Activated gamma-delta T cell treated with Interleukin-2 at 50 U/mL for 16 hours (primary cell): ENCODE results near the gene GRID1.
"Not testable (repeated sequence)": the region's sequence is repeated elsewhere in the genome, so short reads cannot be mapped to it uniquely, and the experiment has no call there.

Source experiments
- DNase-seq: peaks from one replicate; pipeline ENCODE4 v3.0.0-alpha.2; 2020

Gene GRID1

DNA sequence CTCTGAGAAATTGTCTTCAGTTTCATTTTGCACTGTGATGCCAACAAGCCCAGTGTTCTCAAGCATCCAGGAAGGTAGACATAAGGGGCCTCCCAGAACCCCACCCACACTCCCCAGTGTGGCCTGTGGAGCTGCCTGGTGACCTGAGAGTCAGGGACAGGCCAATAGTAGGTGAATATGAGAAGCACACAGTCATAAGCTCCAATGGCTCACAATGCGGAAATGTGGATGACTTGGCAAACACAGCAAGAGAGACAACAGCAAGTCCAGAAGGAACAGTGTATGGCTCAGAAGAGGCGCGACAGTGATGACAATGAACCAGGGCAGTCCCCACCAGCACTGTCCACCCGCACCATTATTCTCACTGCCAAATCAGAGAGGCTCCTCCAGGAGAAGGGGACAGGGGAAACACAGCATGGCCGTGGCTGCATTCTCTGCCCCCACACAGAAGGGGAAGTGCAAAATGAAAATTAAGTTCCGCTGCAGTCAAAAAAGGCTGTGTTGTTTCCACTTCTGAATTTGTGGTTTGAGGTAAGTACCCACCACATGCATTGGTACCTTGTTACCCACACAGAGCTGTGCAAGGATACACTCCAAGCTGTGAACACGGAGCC lies 419.8 kb downstream of the GRID1 start:
- DNase-seq, result no peak

DNA sequence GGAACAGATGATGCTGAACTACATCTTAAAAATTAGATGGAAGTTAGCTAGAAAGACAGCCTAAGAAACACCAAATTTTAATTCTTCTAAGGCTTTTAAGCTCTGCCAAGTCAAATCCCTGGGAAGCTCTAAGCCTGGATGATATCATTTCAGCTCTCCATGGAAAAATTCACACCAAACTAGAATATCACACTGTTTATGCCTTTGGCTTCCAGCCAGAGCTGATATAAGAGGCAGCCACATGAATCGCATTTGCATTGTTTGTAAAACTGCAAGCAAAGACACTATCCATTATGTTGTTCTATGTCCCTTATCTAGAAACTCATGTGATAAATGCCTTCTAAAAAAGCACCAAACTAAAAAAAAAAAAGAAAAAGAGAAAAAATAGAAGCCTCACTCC lies 430.4 kb downstream of the GRID1 start:
- DNase-seq, result no peak

DNA sequence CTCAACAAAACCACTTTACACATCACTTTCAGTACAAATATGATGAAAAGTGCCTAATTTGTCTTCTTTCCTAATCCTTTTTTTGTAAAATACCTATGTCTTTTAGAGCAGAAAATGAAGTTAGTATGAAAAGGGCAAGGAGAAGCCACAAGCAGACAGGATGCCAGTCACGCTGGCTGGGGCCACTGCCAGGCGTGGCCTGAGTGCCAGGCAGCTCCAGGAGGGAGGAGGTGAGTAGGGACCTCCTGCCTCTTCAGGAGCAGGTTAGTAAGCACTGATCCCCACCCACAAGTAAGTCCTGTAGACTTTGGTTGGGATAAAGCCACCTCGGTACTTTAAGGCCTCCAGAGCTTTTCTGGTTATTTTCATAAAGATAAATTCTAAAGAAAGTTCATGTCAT lies 432.0 kb downstream of the GRID1 start:
- no peak for DNase-seq

DNA sequence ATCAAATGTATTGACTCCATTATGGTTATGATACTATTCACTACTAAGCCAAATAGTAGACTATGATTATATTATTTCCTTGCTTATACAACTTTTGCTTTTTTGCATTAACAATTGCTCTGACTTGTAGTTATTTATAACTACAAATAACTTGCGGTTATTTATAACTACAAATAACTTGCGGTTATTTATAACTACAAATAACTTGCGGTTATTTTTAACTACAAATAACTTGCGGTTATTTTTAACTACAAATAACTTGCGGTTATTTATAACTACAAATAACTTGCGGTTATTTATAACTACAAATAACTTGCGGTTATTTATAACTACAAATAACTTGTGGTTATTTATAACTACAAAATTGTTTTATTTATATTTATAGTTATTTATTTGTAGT lies 436.6 kb downstream of the GRID1 start:
- not testable (repeated sequence) for DNase-seq

DNA sequence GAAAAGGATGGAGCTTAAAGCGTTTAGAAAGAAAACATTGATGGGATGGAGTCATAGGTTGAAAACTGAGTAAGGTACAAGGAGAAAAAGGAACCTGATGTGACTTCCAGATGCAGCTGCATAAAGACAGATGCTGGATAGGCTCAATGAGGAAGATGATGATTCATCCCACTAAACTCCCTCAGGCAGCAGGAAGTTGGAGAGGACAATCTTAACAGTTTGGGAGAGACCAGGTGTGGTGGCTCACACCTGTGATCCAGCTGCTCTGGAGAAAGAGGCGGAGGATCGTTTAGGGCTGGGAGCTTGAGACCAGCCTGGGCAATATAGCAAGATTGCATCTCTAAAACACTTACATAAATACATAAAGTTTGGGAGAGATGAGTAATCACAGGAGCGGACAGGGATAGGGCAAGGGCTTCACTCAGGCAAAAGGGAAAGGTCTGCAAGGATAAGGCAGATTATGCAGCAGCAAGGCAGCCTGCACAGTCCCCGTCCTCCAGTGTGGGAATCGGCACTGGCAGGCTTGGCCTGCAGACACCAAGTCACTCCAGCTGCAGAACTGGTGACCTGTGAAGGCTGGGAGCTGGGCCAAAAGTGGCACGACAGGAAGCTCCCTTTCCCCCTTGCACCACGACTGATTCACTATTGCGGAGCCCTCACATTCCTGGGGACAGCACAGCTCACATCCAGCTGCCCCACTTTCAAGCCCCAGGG lies 438.5 kb downstream of the GRID1 start:
- no peak for DNase-seq

DNA sequence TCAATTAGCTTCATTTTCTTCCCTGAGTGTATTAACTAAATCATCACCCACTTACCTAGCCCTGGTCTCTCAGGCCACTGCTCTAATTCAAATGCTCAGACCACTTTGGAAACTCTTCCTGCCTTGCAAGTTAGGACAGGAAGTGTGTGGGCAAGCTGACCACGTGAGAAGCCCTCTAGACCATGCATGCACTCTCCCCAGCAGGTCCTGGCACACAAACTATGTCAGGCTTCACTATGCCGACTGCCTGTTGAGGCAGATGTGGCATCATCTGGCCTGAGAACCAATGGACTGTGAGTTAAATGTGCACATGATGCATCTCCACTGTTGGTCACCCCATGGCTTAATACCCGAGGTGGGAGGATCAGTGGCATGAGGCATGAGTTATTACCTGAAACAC lies 439.6 kb downstream of the GRID1 start:
- no peak for DNase-seq

DNA sequence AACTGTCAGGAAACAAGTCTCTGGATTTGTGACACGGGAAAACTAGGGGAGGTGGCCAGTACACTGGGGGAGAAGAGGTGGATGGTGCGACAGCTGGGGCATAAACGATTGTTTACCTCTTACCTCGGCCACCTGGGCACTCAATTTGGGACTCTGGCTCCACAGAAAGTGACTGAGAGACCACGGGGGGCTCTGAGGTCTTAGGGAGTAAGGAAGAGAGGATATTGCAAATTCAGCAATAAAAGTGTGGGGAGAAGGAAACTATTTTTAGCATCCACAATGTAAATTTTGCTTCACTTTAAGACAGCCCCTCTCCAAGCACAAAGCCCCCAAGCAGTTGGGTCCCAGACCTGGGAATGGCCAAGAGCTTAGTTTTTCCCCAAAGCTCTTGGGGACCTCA lies 440.5 kb downstream of the GRID1 start:
- DNase-seq, result no peak

DNA sequence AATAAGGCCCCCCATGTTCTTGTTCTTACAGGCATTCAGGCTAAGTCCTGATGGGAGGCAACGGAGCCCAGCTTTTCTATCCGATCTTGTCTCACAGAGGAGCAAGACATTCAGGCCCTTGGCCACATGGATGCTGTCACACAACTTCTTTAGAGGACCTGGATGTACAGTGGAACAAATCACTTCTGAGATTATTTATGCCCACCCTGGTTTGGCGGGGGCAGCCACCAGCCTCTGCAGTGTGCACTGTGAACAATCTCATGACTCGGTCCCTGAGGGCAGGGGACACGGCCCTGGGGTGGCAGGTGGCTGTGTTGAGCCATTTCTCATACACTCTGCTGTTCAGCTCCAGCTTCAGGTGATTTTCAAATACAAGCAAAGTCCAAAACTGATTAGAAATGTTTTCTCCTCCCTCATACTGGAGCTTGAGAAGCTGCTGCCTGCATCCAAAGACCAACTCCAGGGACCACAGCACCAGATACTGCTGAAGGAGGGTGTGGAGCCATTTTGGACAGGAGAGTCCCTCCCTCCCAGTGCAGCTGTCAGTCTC lies 441.3 kb downstream of the GRID1 start:
- no peak for DNase-seq

DNA sequence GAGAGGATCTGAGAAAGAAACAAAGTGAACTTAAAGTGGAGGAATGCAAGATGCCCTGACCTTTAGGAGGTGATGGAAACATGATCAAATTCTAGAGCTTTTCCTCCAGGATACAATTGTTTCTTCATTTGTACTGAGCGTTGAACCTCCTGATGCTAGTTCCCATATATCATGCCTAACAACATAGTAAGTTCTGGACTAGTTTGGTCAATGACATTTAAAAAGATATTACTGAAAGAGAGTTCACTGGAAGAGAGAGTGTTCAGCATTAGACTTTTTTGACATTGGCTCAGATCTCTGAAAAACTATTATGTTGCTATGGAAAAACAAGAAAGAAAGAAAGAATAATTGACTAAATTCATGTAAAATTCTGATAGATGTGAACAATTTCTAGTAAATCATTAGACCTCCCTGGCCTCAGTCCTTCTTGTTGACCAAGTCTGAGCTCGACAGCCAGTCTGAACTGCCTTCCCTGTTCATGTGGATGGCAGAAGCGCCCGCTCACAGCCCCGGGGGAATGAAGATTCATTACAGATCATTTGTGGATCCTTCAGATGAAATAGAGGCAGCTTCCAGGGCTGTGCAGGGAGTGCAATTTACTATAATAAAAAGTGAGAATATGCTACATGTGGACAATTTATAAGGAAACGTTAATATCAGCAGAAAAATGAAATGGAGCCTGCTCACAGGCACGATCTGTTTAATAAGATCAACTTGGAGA lies 442.1 kb downstream of the GRID1 start:
- no peak for DNase-seq

DNA sequence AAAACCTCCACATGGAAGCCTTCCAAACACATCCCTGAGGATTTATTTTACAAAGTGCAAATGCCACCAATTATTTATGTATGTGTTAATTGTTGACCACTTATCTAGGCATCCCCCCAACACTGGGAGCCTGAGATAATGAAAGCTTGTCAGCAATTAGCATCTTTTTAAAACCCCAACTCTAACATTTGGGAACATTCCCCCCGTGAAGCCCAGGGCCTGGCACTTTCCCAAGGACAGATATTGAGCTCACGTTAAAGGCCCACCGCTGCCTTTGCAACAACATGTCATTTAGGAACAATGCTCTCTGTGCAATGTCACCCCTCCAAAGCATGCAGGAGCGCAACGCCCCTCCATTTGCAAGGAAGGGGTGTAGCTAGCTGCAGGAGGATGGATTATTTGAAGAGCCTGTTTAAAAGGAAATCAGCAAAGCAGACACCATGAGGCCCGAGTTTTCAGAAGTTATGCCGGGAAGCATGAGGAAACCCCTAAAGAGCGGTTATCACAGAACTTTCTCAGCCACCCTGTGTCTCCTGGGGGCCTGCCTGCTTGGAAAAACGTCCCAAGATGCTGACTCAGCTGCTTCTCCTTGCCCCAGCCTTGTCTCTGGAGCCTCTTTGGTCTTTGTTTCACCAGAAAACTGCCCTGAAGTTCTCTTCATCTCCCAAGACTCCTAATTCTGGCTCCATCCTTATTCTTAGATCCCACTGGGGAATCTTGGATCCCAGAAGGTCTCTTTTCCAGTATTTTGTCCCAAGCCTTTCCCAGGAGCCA lies 444.1 kb downstream of the GRID1 start:
- DNase-seq, result no peak

DNA sequence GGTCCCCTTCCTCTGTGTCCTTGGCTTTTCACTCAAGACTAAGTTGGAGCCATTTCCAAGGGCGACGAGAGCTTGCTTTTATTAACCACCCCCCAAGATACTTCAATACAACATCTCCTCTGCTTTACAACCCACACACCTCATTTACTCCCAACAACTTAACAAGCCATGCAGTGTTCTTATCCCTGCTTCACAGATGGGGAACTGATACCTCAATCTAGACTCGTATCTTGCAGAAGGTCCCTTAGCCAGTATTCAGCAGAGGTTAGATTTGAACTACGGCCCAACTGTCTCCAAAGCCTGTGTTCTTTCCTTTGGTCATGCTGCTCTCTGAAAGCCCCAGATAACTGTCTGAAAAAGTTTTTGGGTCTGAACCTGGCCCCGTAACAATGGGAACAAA lies 444.8 kb downstream of the GRID1 start:
- DNase-seq, result no peak

DNA sequence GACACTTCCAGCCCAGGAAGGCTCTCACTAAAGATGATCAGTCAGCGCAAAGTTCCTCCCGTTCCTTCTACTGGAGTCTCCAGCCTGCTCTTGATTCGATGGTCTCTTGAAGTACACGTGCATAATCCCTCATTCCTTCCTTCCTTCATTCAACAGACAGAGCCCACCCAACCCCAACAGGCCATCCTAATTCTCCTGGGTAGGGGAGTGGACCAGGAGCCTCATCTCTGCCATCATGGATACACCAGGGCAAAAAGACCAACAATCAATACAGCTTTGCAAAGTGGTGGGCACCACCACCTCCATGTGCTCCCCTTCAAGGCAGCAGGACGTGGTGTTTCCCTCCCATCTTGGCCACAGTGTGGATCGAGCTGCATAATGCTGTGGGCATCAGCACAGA lies 446.3 kb downstream of the GRID1 start:
- no peak for DNase-seq

DNA sequence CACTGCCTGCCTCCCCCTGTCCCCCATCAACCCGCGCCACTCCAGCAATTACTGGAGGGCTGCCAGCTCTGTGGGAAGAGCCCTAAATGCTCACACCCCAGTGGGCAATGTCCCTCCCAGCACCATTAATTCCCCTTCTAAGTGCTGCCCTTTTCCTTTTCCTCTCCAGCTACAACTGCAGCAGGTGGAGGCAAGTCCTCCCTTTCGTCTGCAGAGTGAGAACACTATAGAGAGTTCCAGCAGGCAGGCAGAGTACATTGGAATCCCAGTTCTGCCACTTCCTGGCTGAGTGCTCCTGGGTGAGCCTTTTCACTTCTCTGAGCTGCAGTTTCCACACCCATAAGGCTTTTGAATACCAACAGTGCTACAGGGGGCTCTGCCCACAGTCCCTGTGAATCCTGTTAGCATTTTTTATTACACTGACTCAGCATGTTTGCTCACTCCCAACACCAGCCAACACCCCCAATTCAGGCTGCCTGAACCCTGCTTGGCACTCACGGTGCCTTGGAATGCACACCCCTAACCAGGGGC lies 447.0 kb downstream of the GRID1 start:
- DNase-seq, result no peak

DNA sequence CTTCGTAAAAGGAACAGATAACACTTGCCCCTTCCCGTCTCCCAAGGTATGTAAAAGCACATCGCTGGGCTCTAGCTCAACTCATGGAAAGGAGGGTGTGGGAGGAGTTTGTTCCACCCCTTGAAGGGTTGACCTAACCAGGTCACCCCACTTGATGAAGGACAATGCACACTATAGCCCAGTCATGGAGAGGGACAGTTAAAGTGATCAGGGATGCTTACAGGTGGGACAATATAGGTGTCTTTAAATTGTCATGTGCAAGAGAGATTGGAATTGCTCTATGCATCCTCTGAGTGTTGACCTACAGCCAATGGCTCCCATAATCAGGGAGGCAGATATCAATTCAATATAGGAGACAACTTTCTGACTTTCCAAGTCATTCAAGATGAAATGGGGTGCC lies 448.2 kb downstream of the GRID1 start:
- no peak for DNase-seq

DNA sequence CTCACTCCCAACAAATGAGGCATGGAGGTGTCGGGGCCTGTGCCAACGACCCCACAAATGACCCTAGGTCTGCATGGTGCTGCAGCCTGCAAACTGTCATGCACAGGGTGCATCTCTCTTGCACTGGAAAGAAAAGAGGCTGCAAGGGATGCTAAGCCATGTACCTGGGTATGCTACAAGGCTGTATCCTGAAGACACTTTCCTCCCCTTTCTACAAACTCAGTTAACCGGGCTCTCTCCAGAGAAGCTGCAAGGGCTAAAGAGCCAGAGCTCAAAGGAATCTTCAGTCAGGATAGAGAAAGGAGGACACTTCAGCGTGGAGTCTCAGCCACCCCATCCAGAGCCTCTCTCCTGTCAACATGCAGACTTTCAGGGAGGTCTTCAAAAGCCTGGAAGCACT lies 449.0 kb downstream of the GRID1 start:
- DNase-seq, result no peak

DNA sequence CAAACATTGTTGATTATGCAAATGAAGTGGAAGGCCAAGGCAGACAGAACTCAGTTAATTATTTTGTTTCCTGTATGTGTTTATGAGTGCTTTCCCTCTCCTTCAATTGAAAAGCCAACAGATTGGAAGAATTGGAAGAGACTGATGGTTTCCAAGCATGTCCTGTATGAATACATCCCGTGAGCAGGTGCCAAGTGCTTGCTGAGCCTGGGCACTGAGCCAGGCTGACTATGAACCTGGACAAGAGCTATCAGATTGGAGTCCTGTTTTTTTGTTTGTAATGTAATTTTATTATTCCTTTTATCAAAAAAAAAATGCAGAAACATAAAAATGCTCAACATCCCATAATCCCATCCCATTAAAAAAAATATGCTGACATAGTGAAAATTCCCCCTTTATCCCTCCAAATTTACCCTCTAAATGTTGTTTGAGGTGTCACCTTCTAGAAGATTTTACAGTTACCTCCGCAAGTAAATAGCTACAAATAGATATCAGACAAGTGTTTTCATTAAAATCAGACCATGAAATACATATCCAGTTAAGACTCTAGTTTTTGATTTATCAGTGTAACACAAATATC lies 449.5 kb downstream of the GRID1 start:
- DNase-seq, result no peak

DNA sequence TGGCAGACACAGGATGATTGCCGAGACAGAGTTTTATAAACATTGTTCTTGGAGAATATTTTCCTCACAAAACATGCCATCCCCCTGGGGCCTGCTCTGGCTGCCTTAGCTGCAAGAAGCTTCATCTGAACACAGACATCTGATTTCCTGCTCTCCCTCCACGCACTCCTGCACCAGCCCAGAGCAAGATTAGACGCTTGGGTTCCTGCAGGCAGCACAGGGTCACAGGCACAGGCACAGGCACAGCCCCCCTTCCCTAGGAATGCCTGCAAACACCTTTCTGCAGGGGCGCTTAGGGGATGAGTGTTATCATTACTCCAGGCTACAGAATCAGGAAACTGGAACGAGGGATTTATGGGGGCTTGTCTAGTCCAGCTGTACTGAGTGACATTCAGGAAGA lies 450.3 kb downstream of the GRID1 start:
- no peak for DNase-seq

DNA sequence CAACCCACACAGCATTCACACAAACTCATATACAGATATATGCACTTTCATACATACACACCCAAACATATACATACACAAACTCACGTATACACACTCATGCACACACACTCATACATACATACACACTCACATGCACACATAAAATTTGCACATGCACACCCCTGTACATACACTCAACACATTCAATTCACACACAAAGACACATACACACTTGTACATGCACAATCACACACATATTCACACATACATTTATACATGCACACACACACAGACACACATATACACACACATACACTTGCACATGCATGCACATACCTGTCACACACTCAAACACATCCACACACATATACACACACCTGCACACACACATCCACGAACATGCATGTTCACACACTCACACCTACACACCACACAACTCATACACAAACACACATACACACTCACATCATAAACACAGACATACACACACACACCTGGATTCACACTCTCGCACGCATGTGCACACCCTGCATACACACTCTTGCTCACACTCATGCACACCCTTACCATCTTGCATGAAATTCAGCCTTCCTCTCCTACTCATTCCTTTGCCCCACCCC lies 451.2 kb downstream of the GRID1 start:
- DNase-seq, result no peak

DNA sequence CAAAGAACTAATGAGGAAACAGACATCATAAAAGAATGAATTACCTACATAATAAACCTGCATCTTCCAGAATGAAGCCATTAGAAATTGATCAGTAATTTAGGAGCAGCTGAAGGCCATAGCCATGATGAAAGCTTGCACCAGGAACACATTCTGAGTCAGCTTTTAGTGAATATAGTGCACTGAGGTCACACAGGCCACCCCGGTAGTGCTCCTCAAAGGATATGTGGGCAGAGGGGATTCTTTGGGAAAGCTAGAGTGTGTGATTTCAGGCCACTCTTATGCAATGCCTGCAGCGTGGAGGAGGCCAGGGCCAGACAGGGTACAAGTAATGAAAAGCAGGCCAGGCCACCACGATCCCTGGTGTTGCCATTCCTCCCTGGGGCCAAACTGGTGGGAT lies 451.9 kb downstream of the GRID1 start:
- DNase-seq, result no peak

DNA sequence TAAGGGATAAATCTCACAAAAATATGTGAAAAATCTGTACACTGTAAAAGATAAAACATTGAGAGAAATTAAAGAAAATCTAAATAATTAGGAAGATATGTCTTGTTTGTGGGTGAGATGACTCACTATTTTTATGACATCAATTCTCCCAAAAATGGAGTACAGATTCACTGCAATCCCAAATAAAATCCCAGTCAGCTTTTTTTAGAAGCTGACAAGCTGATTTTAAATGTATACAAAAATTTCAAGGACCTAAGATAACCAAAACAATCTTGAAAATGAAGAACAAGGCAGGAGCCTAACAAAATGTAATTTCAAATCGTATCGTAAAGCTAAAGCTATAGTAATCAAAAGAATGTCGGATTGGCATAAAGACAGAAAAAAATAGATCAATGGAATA lies 458.1 kb downstream of the GRID1 start:
- DNase-seq, result no peak

DNA sequence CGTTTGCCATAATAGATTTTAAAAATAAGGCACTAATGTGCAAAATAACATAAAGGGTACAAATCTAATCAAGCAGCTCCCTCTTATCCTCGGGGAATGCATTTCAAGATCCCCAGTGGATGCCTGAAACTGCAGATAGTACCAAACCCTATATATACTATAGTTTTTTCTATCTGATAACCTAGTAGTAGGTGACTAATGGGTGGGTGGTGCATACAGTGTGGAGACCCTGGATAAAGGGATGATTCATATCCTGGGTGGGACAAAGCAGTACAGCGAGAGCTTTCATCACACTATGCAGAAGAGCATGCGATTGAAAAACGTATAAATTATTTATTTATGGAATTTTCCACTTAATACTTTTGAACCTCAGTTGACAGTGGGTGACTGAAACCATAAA lies 464.5 kb downstream of the GRID1 start:
- DNase-seq, result no peak

DNA sequence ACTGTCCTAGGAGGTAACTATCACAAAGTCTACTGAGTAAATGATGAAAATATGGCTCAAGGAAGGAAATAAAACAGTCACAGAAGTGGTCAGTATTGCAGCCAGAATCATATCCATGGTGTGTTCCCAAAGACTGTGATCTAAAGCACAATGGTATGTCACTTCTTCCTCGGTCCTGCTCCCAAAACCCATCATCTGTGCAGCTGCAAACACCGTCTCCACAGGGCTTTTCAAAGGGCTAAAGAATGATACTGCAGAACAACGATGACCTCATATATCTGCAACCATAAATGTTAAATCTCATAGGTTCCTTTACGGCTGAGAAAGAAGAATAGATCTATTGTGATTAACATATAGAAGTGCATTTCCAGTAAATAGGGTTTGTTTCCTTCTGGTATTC lies 465.0 kb downstream of the GRID1 start:
- DNase-seq, result no peak
